SK-N-SH (cell line): Measurements from ENCODE around the gene DDI2. TPM values are rescaled to one million over a fixed set of nuclear protein-coding genes. Genes with fewer than 3 reads are reported as not detected.

Experiments
- CTCF ChIA-PET: fragments of 300-600, 350-600 bp; formaldehyde crosslinking; extraction: SDS; loops from one replicate; lab custom pipeline; 2021; lab: Yijun Ruan, JAX
- POLR2A ChIA-PET: fragments of 350-600 bp; sonication (Branson Sonifier 250); formaldehyde crosslinking; extraction: SDS; loops from one replicate; lab custom pipeline; 2020; ENCODE audit warnings: antibody characterized with exemption, inconsistent platforms; lab: Yijun Ruan, JAX
- DNase-seq: peaks from one replicate; pipeline ENCODE4 v3.0.0; 2012
- H2AFZ ChIP-seq: fragments of 200-600 bp; sonication (generic); 2 replicates; pipeline ENCODE4 v1.8.1; 2016; ENCODE audit warnings: antibody characterized with exemption, mild to moderate bottlenecking, low read depth
- H3F3A ChIP-seq: fragments of 200-600 bp; sonication (generic); replicated peaks from 2 replicates; pipeline ENCODE3; 2016; ENCODE audit warnings: antibody characterized with exemption, mild to moderate bottlenecking; ENCODE audit not compliant: insufficient read depth
- H3K27ac ChIP-seq, 2 experiments: fragments of 200-500 bp in 1 of 2; fragments of 200-600 bp in 1 of 2; sonication (Bioruptor generic) in 1 of 2; sonication (generic), shearing (Covaris generic) in 1 of 2; 2 replicates each; pipeline versions ENCODE4 v1.5.1 to v1.6.1; 2014 to 2016; ENCODE audit warnings: low read depth in 2 of 2, inconsistent platforms in 1 of 2, low read length in 1 of 2, mild to moderate bottlenecking in 1 of 2, mixed read lengths in 1 of 2
- H3K27me3 ChIP-seq: fragments of 200-600 bp; sonication (generic), shearing (Covaris generic); 2 replicates; pipeline ENCODE4 v1.6.1; 2016; ENCODE audit warnings: mixed run types; ENCODE audit not compliant: insufficient read depth
- H3K36me3 ChIP-seq, 2 experiments: fragments of 200-500 bp in 1 of 2; fragments of 200-600 bp in 1 of 2; sonication (Bioruptor generic) in 1 of 2; sonication (generic) in 1 of 2; replicated peaks in 1 of 2; 2 replicates each; pipeline versions ENCODE3 to v1.5.1; 2014 to 2016; ENCODE audit warnings: low read length in 1 of 2, mild to moderate bottlenecking in 1 of 2; ENCODE audit not compliant: insufficient read depth in 2 of 2, control insufficient read depth in 1 of 2
- H3K4me1 ChIP-seq, 2 experiments: fragments of 200-500 bp in 1 of 2; fragments of 200-600 bp in 1 of 2; sonication (Bioruptor generic) in 1 of 2; sonication (generic), shearing (Covaris generic) in 1 of 2; 2 replicates each; pipeline versions ENCODE4 v1.5.1 to v1.6.1; 2014 to 2016; ENCODE audit warnings: low read depth in 1 of 2, low read length in 1 of 2, mixed run types in 1 of 2; ENCODE audit not compliant: insufficient read depth in 2 of 2, control insufficient read depth in 1 of 2
- H3K4me2 ChIP-seq: fragments of 200-600 bp; sonication (generic), shearing (Covaris generic); 2 replicates; pipeline ENCODE4 v1.6.1; 2017; ENCODE audit warnings: mixed run types
- H3K4me3 ChIP-seq, 2 experiments: fragments of 200-500 bp in 1 of 2; fragments of 200-600 bp in 1 of 2; sonication (Bioruptor generic) in 1 of 2; sonication (generic), shearing (Covaris generic) in 1 of 2; 2 replicates each; pipeline versions ENCODE4 v1.5.1 to v1.8.1; 2014 to 2016; ENCODE audit warnings: low read depth in 2 of 2, inconsistent platforms in 1 of 2, low read length in 1 of 2, mild to moderate bottlenecking in 1 of 2, mixed read lengths in 1 of 2, moderate library complexity in 1 of 2
- H3K79me2 ChIP-seq: fragments of 200-600 bp; sonication (generic); 2 replicates; pipeline ENCODE4 v1.8.1; 2017; ENCODE audit warnings: mild to moderate bottlenecking; ENCODE audit not compliant: insufficient read depth
- H3K9ac ChIP-seq: fragments of 200-600 bp; sonication (generic); 2 replicates; pipeline ENCODE4 v1.6.1; 2017; ENCODE audit warnings: mixed run types
- H3K9me2 ChIP-seq: fragments of 200-600 bp; sonication (generic); 2 replicates; pipeline ENCODE4 v1.6.1; 2017; ENCODE audit warnings: mixed run types
- H3K9me3 ChIP-seq: fragments of 200-600 bp; sonication (generic); 2 replicates; pipeline ENCODE4 v1.6.1; 2017; ENCODE audit warnings: mixed run types, mild to moderate bottlenecking, moderate library complexity
- H4K20me1 ChIP-seq: fragments of 200-600 bp; sonication (generic); 2 replicates; pipeline ENCODE4 v1.6.1; 2017; ENCODE audit warnings: mild to moderate bottlenecking, mixed run types; ENCODE audit not compliant: insufficient read depth
- CHD2 ChIP-seq: fragments of 150-350 bp; IDR thresholded peaks from 2 replicates; pipeline ENCODE4 v1.6.1; 2018; ENCODE audit warnings: low read length; ENCODE audit not compliant: partially characterized antibody
- CTCF ChIP-seq: fragments of 200-600 bp; sonication (generic); IDR thresholded peaks from 2 replicates; pipeline ENCODE4 v1.6.1; 2017; ENCODE audit warnings: antibody characterized with exemption, mild to moderate bottlenecking, moderate library complexity
- ELF1 ChIP-seq: IDR thresholded peaks from 2 replicates; pipeline ENCODE4 v1.4.0; 2012
- EZH2phosphoT487 ChIP-seq: fragments of 200-600 bp; sonication (generic); IDR thresholded peaks from 2 replicates; pipeline ENCODE4 v1.6.1; 2017; ENCODE audit warnings: low read depth, mixed run types, mild to moderate bottlenecking, antibody characterized with exemption, moderate library complexity, borderline replicate concordance
- GABPA ChIP-seq: IDR thresholded peaks from 2 replicates; pipeline ENCODE4 v1.4.0; 2012; ENCODE audit warnings: low read depth, mild to moderate bottlenecking
- MXI1 ChIP-seq: IDR thresholded peaks from 2 replicates; pipeline ENCODE4 v1.6.1; 2012; ENCODE audit warnings: mild to moderate bottlenecking, low read depth, low read length, improper control_type of control experiment
- TAF1 ChIP-seq: IDR thresholded peaks from 2 replicates; pipeline ENCODE4 v1.6.1; 2012; ENCODE audit warnings: low read depth, mild to moderate bottlenecking, low read length, moderate library complexity, borderline replicate concordance
- TCF12 ChIP-seq: IDR thresholded peaks from 2 replicates; pipeline ENCODE4 v1.4.0; 2012
- TEAD4 ChIP-seq: IDR thresholded peaks from 2 replicates; pipeline ENCODE4 v1.4.0; 2012; ENCODE audit warnings: mild to moderate bottlenecking, borderline replicate concordance; ENCODE audit not compliant: insufficient read depth
- USF1 ChIP-seq: IDR thresholded peaks from 2 replicates; pipeline ENCODE4 v1.4.0; 2012; ENCODE audit warnings: low read depth, borderline replicate concordance
- WGBS: methylation state at CpG from one replicate; pipeline ENCODE4 v1.1.6; 2017; ENCODE audit warnings: low lambda C conversion rate; 5-methylcytosine and 5-hydroxymethylcytosine counted together
- polyA plus RNA-seq, 3 experiments: library from polyadenylated mRNA; depleted of rRNA; stranded (reverse); fragments of >200 nt; gene quantifications; 2 replicates each; pipeline ENCODE4 v1.2.3, GENCODE V29; 2012

DDI2 gene
- polyA plus RNA-seq, 1 of the 3 experiments (the other 2 are of a cell fraction) = 2.8 TPM

- Histone ChIP-seq H3K9me3 (no peaks in the 10 kb centered on the region), H3K9me2 (no peaks in the 10 kb centered on the region), H3K27me3 (no peaks in the 10 kb centered on the region), H3K36me3 (peaks cover 60 to 63% of the 10 kb centered on the region in 2 experiments), H2AFZ (no peak overlapping the region), H4K20me1 (no peaks in the 10 kb centered on the region), H3K4me3 (no peak overlapping the region), H3K4me1 (no peaks in the 10 kb centered on the region), H3K27ac (no peak overlapping the region)
- 94% methylated on average over 3 of the region's 3 CpGs for WGBS
- POLR2A ChIA-PET = no interaction called here
- CTCF ChIA-PET = no interaction called here
- TF ChIP-seq TEAD4 (no peak), GABPA (no peak), MXI1 (no peak)
- TF ChIP-seq, all 33 proteins: peak for 0
- no peak overlapping the region for H3K9ac ChIP-seq
- H3K79me2 ChIP-seq = no peaks in the 10 kb centered on the region
- no peak for DNase-seq
- no peak overlapping the region for H3K4me2 ChIP-seq
- H3F3A ChIP-seq = peaks cover 1% of the 10 kb centered on the region
These were observed 42.9 kb downstream of the DDI2 start for GRCh38 chr1:15660151-15660550.

GRCh38 chr1:15662477-15662876 lies 45.2 kb downstream of the DDI2 start:
- TF ChIP-seq EZH2phosphoT487 = no peak
- TF ChIP-seq CHD2 = no peak
- no peak for TF ChIP-seq ELF1
- TF ChIP-seq CTCF = no peak
- TF ChIP-seq TAF1 = no peak
- no peak for TF ChIP-seq USF1
- no peak for TF ChIP-seq TCF12
- TF ChIP-seq GABPA = no peak
- Histone ChIP-seq H3K36me3 (peaks cover 47% of the 10 kb centered on the region in 2 experiments), H3K4me2 (no peak overlapping the region), H2AFZ (no peak overlapping the region), H3K4me3 (no peak overlapping the region), H3K4me1 (no peaks in the 10 kb centered on the region; a peak in 1 of 4 replicates), H3K9me3 (no peaks in the 10 kb centered on the region), H3K79me2 (no peaks in the 10 kb centered on the region; the same call in 1 of the 2 replicates), H3K9ac (no peak overlapping the region), H4K20me1 (no peaks in the 10 kb centered on the region), H3F3A (no peaks in the 10 kb centered on the region), H3K27ac (no peak overlapping the region), H3K27me3 (no peaks in the 10 kb centered on the region), H3K9me2 (no peaks in the 10 kb centered on the region)
- DNase-seq = no peak
- 97% methylated on average over 2 of the region's 2 CpGs for WGBS
- ChIA-PET POLR2A (no interaction called here), CTCF (no interaction called here)
